Lung (tissue), 12 donors: ENCODE measurements around the gene ULK4. TPM values are rescaled to one million over a fixed set of nuclear protein-coding genes. Genes with fewer than 3 reads are reported as not detected.
A peak's percentile ranks its signal among the peaks of the same experiment; 100 is the strongest.

ENCODE experiments used
- ATAC-seq: fragments of 200-7000 bp; cut with Tn5 transposase; one replicate; pipeline ENCODE4 v1.9.1; 2020; ENCODE audit warnings: moderate number of reproducible peaks; ENCODE audit not compliant: insufficient read depth, low FRiP score
- DNase-seq, 3 donors: peaks; one replicate each; pipeline ENCODE4 v3.0.0-alpha.2; 2013 to 2017
- H3K27ac ChIP-seq, 2 donors: one replicate each; pipeline ENCODE4 v1.5.1; 2013; ENCODE audit warnings: mild to moderate bottlenecking in 2 of 2, moderate library complexity in 2 of 2, control low read depth in 1 of 2, inconsistent platforms in 1 of 2, low read depth in 1 of 2, low read length in 1 of 2
- H3K27me3 ChIP-seq, 3 donors: one replicate each; pipeline ENCODE4 v1.5.1; 2013; ENCODE audit warnings: low read length in 2 of 3; ENCODE audit not compliant: control insufficient read depth in 3 of 3, insufficient read depth in 3 of 3
- H3K36me3 ChIP-seq, 4 donors: one replicate each; pipeline ENCODE4 v1.5.1; 2013; ENCODE audit warnings: low read length in 4 of 4, mild to moderate bottlenecking in 1 of 4, moderate library complexity in 1 of 4; ENCODE audit not compliant: control insufficient read depth in 4 of 4, insufficient read depth in 4 of 4
- H3K4me1 ChIP-seq, 5 donors: one replicate each; pipeline ENCODE4 v1.5.1; 2013; ENCODE audit warnings: low read length in 5 of 5, mild to moderate bottlenecking in 2 of 5, moderate library complexity in 1 of 5; ENCODE audit not compliant: control insufficient read depth in 5 of 5, insufficient read depth in 5 of 5
- H3K4me3 ChIP-seq: one replicate; pipeline ENCODE4 v1.5.1; 2013; ENCODE audit warnings: mild to moderate bottlenecking, control low read depth, moderate library complexity
- H3K9ac ChIP-seq, 2 donors: one replicate each; pipeline ENCODE4 v1.5.1; 2013; ENCODE audit warnings: low read length in 2 of 2, control low read depth in 1 of 2; ENCODE audit not compliant: insufficient read depth in 1 of 2
- H3K9me3 ChIP-seq, 4 donors: one replicate each; pipeline ENCODE4 v1.5.1; 2013; ENCODE audit warnings: low read length in 3 of 4, mild to moderate bottlenecking in 1 of 4, moderate library complexity in 1 of 4; ENCODE audit not compliant: control insufficient read depth in 4 of 4, insufficient read depth in 3 of 4
- WGBS, 2 donors: extraction: QIAGEN DNeasy Blood & Tissue Kit; methylation state at CpG; one replicate each; pipeline ENCODE4 v1.1.7; 2013; 5-methylcytosine and 5-hydroxymethylcytosine counted together
- polyA plus RNA-seq, 2 donors: library from polyadenylated mRNA; stranded (reverse); fragments of 200-250 nt; gene quantifications; one replicate each; pipeline ENCODE4 v1.2.1, GENCODE V29; 2013
- total RNA-seq, 2 donors: library from RNA; depleted of rRNA in 1 of 2; stranded (reverse); fragments of >200 nt in 1 of 2; gene quantifications; one replicate each; pipeline ENCODE4 v1.2.1, GENCODE V29; 2014 to 2021
- TF ChIP-seq, protein P1 (sequence below): IDR thresholded peaks from 2 replicates; pipeline ENCODE4 v1.5.1; 2012; ENCODE audit warnings: mild to moderate bottlenecking; ENCODE audit errors: control extremely low read depth, extremely low read depth
- donor health status: control.
- donor health status: control.
- donor health status: Bipolar disorder and iron deficiency.
- donor health status: healthy.
- donor health status: DM: yes; HTN: yes; CAD: no.

Gene ULK4
- total and polyA plus RNA-seq, 4 donors, result 2.8 to 56.0 (median 12.6) TPM

DNA sequence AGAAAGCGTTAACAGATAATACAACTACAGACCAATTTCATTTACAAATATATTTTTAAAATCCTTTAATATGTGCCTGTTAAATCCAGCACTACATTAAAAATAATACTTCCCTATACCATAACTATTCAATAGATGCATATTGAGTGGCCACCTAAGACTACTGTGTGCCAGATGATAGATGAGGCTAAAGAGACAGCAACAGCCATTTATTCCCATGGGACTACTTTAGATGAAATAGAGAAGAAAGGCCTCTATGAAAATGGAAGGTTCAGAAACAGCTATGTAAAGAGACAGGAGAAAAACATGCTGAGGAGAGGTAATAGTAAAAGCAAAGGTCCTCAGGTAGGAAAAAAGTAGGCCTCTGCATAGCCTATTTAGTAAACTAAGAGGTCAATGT is 358.1 kb downstream of the ULK4 start:
- WGBS, 2 donors, result 97 to 100% methylated on average over 1 of the region's 1 CpG
- Histone ChIP-seq H3K4me3 (no peak overlapping the region), H3K27ac (no peak overlapping the region), H3K9me3 (no peaks in the 10 kb centered on the region), H3K9ac (no peak overlapping the region), H3K27me3 (no peaks in the 10 kb centered on the region), H3K36me3 (no peaks in the 10 kb centered on the region), H3K4me1 (peaks cover 0 to 2% (median 0%) of the 10 kb centered on the region in 5 donors)
- no peak for ATAC-seq
- no peak for DNase-seq
- TF ChIP-seq, protein P1, sequence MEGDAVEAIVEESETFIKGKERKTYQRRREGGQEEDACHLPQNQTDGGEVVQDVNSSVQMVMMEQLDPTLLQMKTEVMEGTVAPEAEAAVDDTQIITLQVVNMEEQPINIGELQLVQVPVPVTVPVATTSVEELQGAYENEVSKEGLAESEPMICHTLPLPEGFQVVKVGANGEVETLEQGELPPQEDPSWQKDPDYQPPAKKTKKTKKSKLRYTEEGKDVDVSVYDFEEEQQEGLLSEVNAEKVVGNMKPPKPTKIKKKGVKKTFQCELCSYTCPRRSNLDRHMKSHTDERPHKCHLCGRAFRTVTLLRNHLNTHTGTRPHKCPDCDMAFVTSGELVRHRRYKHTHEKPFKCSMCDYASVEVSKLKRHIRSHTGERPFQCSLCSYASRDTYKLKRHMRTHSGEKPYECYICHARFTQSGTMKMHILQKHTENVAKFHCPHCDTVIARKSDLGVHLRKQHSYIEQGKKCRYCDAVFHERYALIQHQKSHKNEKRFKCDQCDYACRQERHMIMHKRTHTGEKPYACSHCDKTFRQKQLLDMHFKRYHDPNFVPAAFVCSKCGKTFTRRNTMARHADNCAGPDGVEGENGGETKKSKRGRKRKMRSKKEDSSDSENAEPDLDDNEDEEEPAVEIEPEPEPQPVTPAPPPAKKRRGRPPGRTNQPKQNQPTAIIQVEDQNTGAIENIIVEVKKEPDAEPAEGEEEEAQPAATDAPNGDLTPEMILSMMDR, result no peak

DNA sequence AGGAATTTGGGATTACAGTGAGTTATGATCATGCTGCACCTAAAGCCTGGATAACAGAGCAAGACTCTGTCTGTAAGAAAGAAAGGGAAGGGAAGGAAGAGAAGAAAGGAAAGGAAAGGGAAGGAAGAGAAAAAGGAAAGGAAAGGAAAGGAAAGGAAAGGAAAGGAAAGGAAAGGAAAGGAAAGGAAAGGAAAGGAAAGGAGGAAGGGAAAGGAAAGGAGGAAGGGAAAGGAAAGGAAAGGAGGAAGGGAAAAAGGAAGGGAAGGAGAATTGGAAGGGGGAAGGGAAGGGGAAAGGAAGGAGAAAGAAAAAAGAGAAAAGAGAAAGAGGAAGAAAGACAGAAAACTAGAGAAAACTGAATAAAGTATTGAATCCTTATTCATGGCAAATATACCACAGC is 359.8 kb downstream of the ULK4 start:
- Histone ChIP-seq H3K4me3 (no peak overlapping the region), H3K9ac (no peak overlapping the region), H3K9me3 (no peaks in the 10 kb centered on the region), H3K4me1 (peaks cover 0 to 10% (median 0%) of the 10 kb centered on the region in 5 donors), H3K36me3 (no peaks in the 10 kb centered on the region), H3K27ac (no peak overlapping the region), H3K27me3 (no peaks in the 10 kb centered on the region)
- TF ChIP-seq, protein P1, result no peak
- DNase-seq (no peak), ATAC-seq (no peak)

DNA sequence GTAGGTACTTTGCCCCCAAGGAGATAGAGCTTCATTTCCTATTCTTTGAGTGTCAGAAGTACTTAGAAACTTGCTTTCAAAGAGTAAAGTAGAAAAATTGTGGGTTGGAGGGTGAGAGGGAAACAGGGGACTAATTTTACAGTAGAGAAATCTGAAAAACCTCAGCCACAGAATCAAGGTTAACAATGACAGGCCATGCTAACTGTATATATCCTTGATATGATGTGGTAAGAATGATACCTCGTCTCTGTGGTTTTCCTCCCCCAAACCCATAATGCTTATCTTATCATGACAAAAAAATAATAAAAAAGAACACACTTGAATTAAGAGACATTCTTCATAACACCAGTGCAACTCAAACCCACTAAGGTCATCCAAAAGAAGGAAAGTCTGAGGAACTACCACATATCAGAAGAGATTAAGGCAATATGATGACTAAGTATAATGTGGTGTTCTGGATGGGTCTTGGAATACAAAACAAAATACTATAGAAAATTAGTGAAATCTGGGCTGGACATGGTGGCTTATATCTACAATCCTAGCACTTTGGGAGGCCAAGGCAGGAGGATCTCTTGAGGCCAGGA is 360.4 kb downstream of the ULK4 start:
- Histone ChIP-seq H3K9me3 (no peaks in the 10 kb centered on the region), H3K36me3 (no peaks in the 10 kb centered on the region), H3K27me3 (no peaks in the 10 kb centered on the region), H3K27ac (no peak overlapping the region), H3K4me3 (no peak overlapping the region), H3K4me1 (peaks cover 0 to 10% (median 0%) of the 10 kb centered on the region in 5 donors), H3K9ac (no peak overlapping the region)
- 25 to 26% methylated on average over 1 of the region's 1 CpG for WGBS, 2 donors
- ATAC-seq (no peak), DNase-seq (no peak)
- TF ChIP-seq, protein P1, result no peak

DNA sequence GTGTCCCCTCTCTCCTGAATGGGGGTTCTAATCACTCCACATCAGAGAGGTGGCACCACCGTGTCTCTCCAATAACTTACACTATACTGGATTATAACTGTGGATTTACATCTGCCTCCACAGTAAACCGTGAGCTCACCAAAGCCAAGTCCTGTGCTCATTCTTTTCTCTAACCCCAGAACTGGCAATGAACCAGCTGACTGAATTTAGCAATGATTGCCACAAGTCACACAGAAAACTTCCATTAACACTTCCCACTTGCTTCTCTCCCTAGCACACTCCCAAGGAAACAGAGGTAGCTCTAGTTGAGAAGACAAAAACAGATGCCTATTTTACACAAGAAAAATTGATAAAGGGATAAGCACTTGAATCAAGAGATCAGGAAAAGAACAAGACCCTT is 361.3 kb downstream of the ULK4 start:
- Histone ChIP-seq H3K4me1 (peaks cover 0 to 10% (median 0%) of the 10 kb centered on the region in 5 donors), H3K27me3 (no peaks in the 10 kb centered on the region), H3K27ac (no peak overlapping the region), H3K9me3 (no peaks in the 10 kb centered on the region), H3K36me3 (no peaks in the 10 kb centered on the region), H3K4me3 (no peak overlapping the region), H3K9ac (no peak overlapping the region)
- WGBS, 2 donors, result 89 to 91% methylated on average over 2 of the region's 2 CpGs
- DNase-seq (peak in 1 of 3 donors; percentile 12), ATAC-seq (no peak)
- TF ChIP-seq, protein P1, result no peak
